Sigmoid colon (tissue), 4 donors: Measurements from ENCODE around the gene URB2.
A peak's percentile ranks its signal among the peaks of the same experiment; 100 is the strongest.

ENCODE experiments used
- CTCF ChIP-seq, 4 experiments: fragments of 450-650 bp in 3 of 4; fragments of 200-600 bp in 1 of 4; IDR thresholded peaks; one replicate each; pipeline ENCODE4 v1.5.1; 2016 to 2019; ENCODE audit warnings: antibody characterized with exemption in 4 of 4, mild to moderate bottlenecking in 3 of 4, moderate library complexity in 2 of 4
- EP300 ChIP-seq, 4 donors: sonication (generic); formaldehyde crosslinking; IDR thresholded peaks; one replicate each; pipeline ENCODE4 v1.6.1; 2017; ENCODE audit warnings: antibody characterized with exemption in 4 of 4
- POLR2AphosphoS5 ChIP-seq, 4 donors: sonication (generic); formaldehyde crosslinking; IDR thresholded peaks; one replicate each; pipeline ENCODE4 v1.6.1; 2017; ENCODE audit warnings: antibody characterized with exemption in 4 of 4

GRCh38 chr1:229625071-229625914 is 754 bp upstream of the URB2 start:
- no peak for TF ChIP-seq CTCF (IDR thresholded peaks at IDR 0.05)
- TF ChIP-seq EP300 (IDR thresholded peaks at IDR 0.05), result no peak
- peak in 2 of 4 donors; percentile 28 to 31 for TF ChIP-seq POLR2AphosphoS5 (IDR thresholded peaks at IDR 0.05)
